Gastroesophageal sphincter (tissue), 3 donors: ENCODE measurements around the gene GSTM5.

Experiments used
- POLR2A ChIP-seq, 2 donors: fragments of 450-650 bp; IDR thresholded peaks; one replicate each; pipeline ENCODE4 v1.6.1; 2017; ENCODE audit warnings: antibody characterized with exemption in 2 of 2, mild to moderate bottlenecking in 2 of 2, moderate library complexity in 1 of 2
- POLR2AphosphoS5 ChIP-seq: sonication (generic); formaldehyde crosslinking; IDR thresholded peaks from one replicate; pipeline ENCODE4 v1.6.1; 2017; ENCODE audit warnings: antibody characterized with exemption
- TF ChIP-seq, protein P1 (sequence below), 4 experiments: fragments of 200-600 bp in 2 of 4; fragments of 450-650 bp in 2 of 4; sonication (generic) in 1 of 4; IDR thresholded peaks; one replicate each; pipeline ENCODE4 v1.5.1; 2017 to 2019; ENCODE audit warnings: antibody characterized with exemption in 4 of 4, mild to moderate bottlenecking in 2 of 4, moderate library complexity in 2 of 4

DNA sequence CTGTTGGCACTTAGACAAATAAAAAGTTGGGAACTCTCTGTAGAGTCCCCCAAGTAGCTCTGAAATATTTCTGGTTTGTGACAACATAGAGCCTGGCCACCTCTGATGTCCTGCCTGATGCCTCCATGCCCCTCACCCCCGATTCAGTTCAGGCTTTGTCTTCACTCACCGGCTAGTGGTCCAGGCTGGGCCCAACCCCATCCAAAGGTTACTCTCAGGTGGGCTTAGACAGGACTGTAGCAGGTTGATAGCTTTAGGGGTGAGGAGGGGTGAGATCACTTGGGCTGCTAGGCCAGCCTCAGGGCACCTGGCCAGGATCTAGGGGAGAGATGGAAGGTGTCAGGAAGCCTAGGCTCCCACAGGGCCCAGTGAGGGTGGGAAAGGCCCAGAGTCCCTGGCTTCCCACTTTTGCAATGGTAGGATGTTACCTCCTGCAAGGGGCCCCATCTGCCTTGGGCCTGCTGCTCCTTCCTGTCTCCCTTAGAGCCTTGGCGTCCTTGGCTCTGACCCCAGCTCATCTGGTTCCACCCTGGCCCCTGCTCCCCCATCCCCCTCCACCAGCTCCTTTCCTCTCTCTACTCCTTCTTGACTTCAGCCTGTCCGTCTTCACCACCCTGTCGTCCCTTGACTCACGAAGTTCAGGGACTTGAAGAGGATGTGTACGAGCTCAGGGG, 44.9 kb downstream of the GSTM5 start:
- TF ChIP-seq, protein P1, sequence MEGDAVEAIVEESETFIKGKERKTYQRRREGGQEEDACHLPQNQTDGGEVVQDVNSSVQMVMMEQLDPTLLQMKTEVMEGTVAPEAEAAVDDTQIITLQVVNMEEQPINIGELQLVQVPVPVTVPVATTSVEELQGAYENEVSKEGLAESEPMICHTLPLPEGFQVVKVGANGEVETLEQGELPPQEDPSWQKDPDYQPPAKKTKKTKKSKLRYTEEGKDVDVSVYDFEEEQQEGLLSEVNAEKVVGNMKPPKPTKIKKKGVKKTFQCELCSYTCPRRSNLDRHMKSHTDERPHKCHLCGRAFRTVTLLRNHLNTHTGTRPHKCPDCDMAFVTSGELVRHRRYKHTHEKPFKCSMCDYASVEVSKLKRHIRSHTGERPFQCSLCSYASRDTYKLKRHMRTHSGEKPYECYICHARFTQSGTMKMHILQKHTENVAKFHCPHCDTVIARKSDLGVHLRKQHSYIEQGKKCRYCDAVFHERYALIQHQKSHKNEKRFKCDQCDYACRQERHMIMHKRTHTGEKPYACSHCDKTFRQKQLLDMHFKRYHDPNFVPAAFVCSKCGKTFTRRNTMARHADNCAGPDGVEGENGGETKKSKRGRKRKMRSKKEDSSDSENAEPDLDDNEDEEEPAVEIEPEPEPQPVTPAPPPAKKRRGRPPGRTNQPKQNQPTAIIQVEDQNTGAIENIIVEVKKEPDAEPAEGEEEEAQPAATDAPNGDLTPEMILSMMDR (IDR thresholded peaks at IDR 0.05) = no peak
- TF ChIP-seq POLR2AphosphoS5 = no peak
- TF ChIP-seq POLR2A (IDR thresholded peaks at IDR 0.05) = no peak
